HL-60 (cell line): ENCODE measurements around the gene FBLN7.
"Not testable (repeated sequence)": the region's sequence is repeated elsewhere in the genome, so short reads cannot be mapped to it uniquely, and the experiment has no call there.

Experiments
- DNase-seq, 2 experiments: peaks; one replicate each; pipeline ENCODE4 v3.0.0-alpha.2; 2010 to 2020; ENCODE audit warnings: low read depth in 1 of 2, low spot score in 1 of 2
- H3K27ac ChIP-seq: fragments of 250-450 bp; sonication (Bioruptor Pico); replicated peaks from 2 replicates; pipeline ENCODE4 v1.5.1; 2020; ENCODE audit warnings: mild to moderate bottlenecking, moderate library complexity
- H3K27me3 ChIP-seq: fragments of 250-450 bp; sonication (Bioruptor Pico); 2 replicates; pipeline ENCODE4 v1.5.1; 2021; ENCODE audit warnings: mild to moderate bottlenecking, moderate library complexity; ENCODE audit not compliant: insufficient read depth, poor library complexity, severe bottlenecking
- H3K4me3 ChIP-seq: replicated peaks from 2 replicates; pipeline ENCODE4 v1.5.1; 2011; ENCODE audit warnings: mild to moderate bottlenecking, control low read depth, low read length; ENCODE audit not compliant: insufficient read depth
- GABPA ChIP-seq: IDR thresholded peaks from 2 replicates; pipeline ENCODE4 v1.6.1; 2012; ENCODE audit warnings: low read depth
- POLR2AphosphoS5 ChIP-seq: IDR thresholded peaks from 2 replicates; pipeline ENCODE4 v1.6.1; 2012; ENCODE audit warnings: low read depth
- REST ChIP-seq: IDR thresholded peaks from 2 replicates; pipeline ENCODE4 v1.6.1; 2012; ENCODE audit warnings: low read depth; ENCODE audit not compliant: insufficient replicate concordance
- SPI1 ChIP-seq: IDR thresholded peaks from 2 replicates; pipeline ENCODE4 v1.6.1; 2012; ENCODE audit warnings: low read depth, mild to moderate bottlenecking, borderline replicate concordance
- TF ChIP-seq, protein P1 (sequence below): IDR thresholded peaks from one replicate; pipeline ENCODE4 v1.5.1; 2011; ENCODE audit warnings: low read length, control low read depth, inconsistent platforms; ENCODE audit not compliant: insufficient read depth

The FBLN7 gene

GRCh38 chr2:112108178-112108832 is 29.9 kb upstream of the FBLN7 start:
- no peak for DNase-seq
- no peak overlapping the region for H3K4me3 ChIP-seq
- TF ChIP-seq POLR2AphosphoS5 = no peak
- no peak for TF ChIP-seq REST
- TF ChIP-seq SPI1 = no peak
- no peak for TF ChIP-seq GABPA
- TF ChIP-seq, protein P1, sequence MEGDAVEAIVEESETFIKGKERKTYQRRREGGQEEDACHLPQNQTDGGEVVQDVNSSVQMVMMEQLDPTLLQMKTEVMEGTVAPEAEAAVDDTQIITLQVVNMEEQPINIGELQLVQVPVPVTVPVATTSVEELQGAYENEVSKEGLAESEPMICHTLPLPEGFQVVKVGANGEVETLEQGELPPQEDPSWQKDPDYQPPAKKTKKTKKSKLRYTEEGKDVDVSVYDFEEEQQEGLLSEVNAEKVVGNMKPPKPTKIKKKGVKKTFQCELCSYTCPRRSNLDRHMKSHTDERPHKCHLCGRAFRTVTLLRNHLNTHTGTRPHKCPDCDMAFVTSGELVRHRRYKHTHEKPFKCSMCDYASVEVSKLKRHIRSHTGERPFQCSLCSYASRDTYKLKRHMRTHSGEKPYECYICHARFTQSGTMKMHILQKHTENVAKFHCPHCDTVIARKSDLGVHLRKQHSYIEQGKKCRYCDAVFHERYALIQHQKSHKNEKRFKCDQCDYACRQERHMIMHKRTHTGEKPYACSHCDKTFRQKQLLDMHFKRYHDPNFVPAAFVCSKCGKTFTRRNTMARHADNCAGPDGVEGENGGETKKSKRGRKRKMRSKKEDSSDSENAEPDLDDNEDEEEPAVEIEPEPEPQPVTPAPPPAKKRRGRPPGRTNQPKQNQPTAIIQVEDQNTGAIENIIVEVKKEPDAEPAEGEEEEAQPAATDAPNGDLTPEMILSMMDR = no peak
- no peak overlapping the region for H3K27ac ChIP-seq
- no peaks in the 10 kb centered on the region for H3K27me3 ChIP-seq

DNA sequence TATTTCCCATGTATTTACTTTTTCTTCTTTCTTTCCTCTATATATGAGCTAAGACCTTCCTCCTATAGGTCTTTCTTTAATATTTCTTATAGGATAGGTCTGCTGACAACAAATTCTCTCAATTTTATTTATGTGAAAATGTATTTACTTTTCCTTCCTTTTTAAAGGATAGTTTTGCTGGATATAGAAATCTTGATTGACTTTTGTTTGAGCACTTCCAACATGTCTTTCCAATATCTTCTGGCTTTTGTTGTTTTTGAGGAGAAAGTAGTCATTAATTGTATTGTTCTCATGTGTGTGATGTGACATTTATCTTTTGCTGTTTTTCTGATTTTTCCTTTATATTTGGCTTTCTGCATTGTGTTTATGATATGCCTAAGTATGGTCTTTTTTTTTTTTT is 28.9 kb upstream of the FBLN7 start:
- H3K4me3 ChIP-seq = no peak overlapping the region
- no peak overlapping the region for H3K27ac ChIP-seq
- TF ChIP-seq, protein P1 = no peak
- TF ChIP-seq POLR2AphosphoS5 = no peak
- no peak for TF ChIP-seq GABPA
- TF ChIP-seq REST = no peak
- no peak for TF ChIP-seq SPI1
- no peaks in the 10 kb centered on the region for H3K27me3 ChIP-seq
- no peak for DNase-seq

DNA sequence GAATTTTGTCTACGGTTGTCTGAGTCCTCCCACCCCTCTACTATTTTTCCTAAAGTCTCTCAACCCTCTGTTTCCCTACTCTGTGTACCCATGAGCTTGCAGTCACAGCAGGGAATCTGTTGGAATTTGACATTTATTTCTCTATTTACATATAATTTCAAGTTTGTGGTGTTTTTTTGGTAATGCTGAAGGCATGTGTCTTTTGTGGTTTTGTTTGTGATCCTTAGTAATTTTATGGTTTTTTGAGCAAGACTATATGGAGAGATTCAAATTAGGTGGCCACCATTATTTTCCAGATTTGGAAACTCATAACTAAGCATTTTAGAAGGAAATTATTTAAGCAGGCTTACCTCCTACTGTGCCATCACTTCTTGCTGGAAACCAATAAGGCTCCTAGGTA is 27.2 kb upstream of the FBLN7 start:
- no peak for DNase-seq
- TF ChIP-seq GABPA (no peak), POLR2AphosphoS5 (no peak), SPI1 (no peak), REST (no peak)
- TF ChIP-seq, protein P1 = no peak
- no peak overlapping the region for H3K27ac ChIP-seq
- no peak overlapping the region for H3K4me3 ChIP-seq
- no peaks in the 10 kb centered on the region for H3K27me3 ChIP-seq

DNA sequence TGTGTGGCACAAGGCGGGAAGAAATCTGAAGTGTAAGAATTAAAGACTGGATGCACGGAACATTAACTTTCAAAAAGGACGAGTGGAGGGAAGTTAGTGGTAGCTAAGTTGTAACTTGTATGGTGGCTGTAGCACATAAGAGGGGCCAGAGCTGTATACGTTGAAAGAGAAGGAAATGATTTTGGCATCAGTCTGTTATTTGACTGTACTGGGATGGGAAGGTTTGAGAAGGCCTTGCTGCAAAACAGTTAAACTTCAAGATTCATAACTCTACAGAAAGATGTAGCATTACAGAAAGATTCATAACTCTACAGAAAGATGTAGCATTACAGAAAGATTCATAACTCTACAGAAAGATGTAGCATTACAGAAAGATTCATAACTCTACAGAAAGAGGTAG is 24.8 kb upstream of the FBLN7 start:
- H3K4me3 ChIP-seq, H3K27ac ChIP-seq, DNase-seq, H3K27me3 ChIP-seq: not testable (repeated sequence)
